HCT116 (cell line): ENCODE data around the gene FOXK2. TPM values are rescaled to one million over a fixed set of nuclear protein-coding genes. Genes with fewer than 3 reads are reported as not detected.

Experiments
- ATAC-seq: fragments of 200-7000 bp; cut with Tn5 transposase; 2 replicates; pipeline ENCODE4 v1.9.1; 2020; ENCODE audit warnings: mild to moderate bottlenecking, moderate library complexity
- BruUV-seq: library from RNA; stranded (reverse); fragments of 400-500 nt; replicated peaks from 2 replicates; lab custom pipeline; 2021; lab: Mats Ljungman, UMichigan
- CTCF ChIA-PET: fragments of 300-600 bp; sonication (Branson Sonifier 250); formaldehyde crosslinking; loops from one replicate; lab custom pipeline; 2021; ENCODE audit warnings: antibody characterized with exemption; lab: Charles Lee
- POLR2A ChIA-PET: fragments of 300-600, 350-600 bp; sonication (Branson Sonifier 250); formaldehyde crosslinking; loops from one replicate; lab custom pipeline; 2021; ENCODE audit warnings: antibody characterized with exemption; lab: Charles Lee
- RAD21 ChIA-PET, 2 experiments: fragments of 300-600 bp; sonication (Branson Sonifier 250); formaldehyde crosslinking; loops; one replicate each; lab custom pipeline; 2023; ENCODE audit warnings: low total read pairs in 2 of 2; ENCODE audit not compliant: uncharacterized antibody in 2 of 2, unreplicated experiment in 2 of 2, low non-redundant PET in 1 of 2; lab: Charles Lee
- DNase-seq: peaks from one replicate; pipeline ENCODE4 v3.0.0-alpha.2; 2010; ENCODE audit warnings: low read depth, low spot score
- H2AFZ ChIP-seq: fragments of 200-600 bp; shearing (Covaris generic), sonication (generic); 2 replicates; pipeline ENCODE4 v1.6.1; 2017; ENCODE audit warnings: low read depth, mixed run types, mixed read lengths, antibody characterized with exemption, low read length; ENCODE audit not compliant: poor library complexity, severe bottlenecking
- H3K27ac ChIP-seq: 2 replicates; pipeline ENCODE4 v1.5.1; 2012; ENCODE audit warnings: low read depth, low read length
- H3K27me3 ChIP-seq: fragments of 200-600 bp; sonication (generic); 2 replicates; pipeline ENCODE4 v1.6.1; 2016; ENCODE audit warnings: mixed run types, low read length, mixed read lengths; ENCODE audit not compliant: insufficient read depth
- H3K36me3 ChIP-seq, 2 experiments: fragments of 200-500 bp in 1 of 2; fragments of 200-600 bp in 1 of 2; sonication (Bioruptor generic) in 1 of 2; sonication (generic) in 1 of 2; 2 replicates each; pipeline versions ENCODE4 v1.5.1 to v1.6.1; 2014 to 2016; ENCODE audit warnings: low read length in 2 of 2, inconsistent platforms in 1 of 2, mixed read lengths in 1 of 2, mixed run types in 1 of 2; ENCODE audit not compliant: insufficient read depth in 2 of 2, control insufficient read depth in 1 of 2
- H3K4me1 ChIP-seq, 2 experiments: fragments of 200-600 bp in 1 of 2; sonication (generic) in 1 of 2; 2 replicates each; pipeline versions ENCODE4 v1.5.1 to v1.6.1; 2012 to 2017; ENCODE audit warnings: low read length in 2 of 2, inconsistent platforms in 1 of 2, mild to moderate bottlenecking in 1 of 2, mixed read lengths in 1 of 2, mixed run types in 1 of 2, moderate library complexity in 1 of 2; ENCODE audit not compliant: insufficient read depth in 2 of 2, control insufficient read depth in 1 of 2
- H3K4me2 ChIP-seq: fragments of 200-600 bp; sonication (generic); 2 replicates; pipeline ENCODE4 v1.6.1; 2017; ENCODE audit warnings: mixed run types, low read length, mixed read lengths
- H3K4me3 ChIP-seq, 2 experiments: fragments of 200-600 bp in 1 of 2; sonication (generic) in 1 of 2; replicated peaks in 1 of 2; 2 replicates each; pipeline ENCODE4 v1.5.1; 2011 to 2016; ENCODE audit warnings: low read length in 2 of 2, control low read depth in 1 of 2, low read depth in 1 of 2, mild to moderate bottlenecking in 1 of 2, mixed read lengths in 1 of 2, mixed run types in 1 of 2
- H3K79me2 ChIP-seq: fragments of 200-600 bp; sonication (generic); 2 replicates; pipeline ENCODE4 v1.6.1; 2017; ENCODE audit warnings: mild to moderate bottlenecking, mixed run types, low read length, moderate library complexity, mixed read lengths; ENCODE audit not compliant: insufficient read depth
- H3K9ac ChIP-seq: fragments of 200-600 bp; sonication (generic); 2 replicates; pipeline ENCODE4 v1.6.1; 2016; ENCODE audit warnings: low read length, mixed read lengths
- H3K9me2 ChIP-seq: fragments of 200-600 bp; sonication (generic), shearing (Covaris generic); 2 replicates; pipeline ENCODE4 v1.6.1; 2017; ENCODE audit warnings: mixed run types, mild to moderate bottlenecking, moderate library complexity; ENCODE audit not compliant: insufficient read depth
- H3K9me3 ChIP-seq, 2 experiments: fragments of 200-500 bp in 1 of 2; fragments of 200-600 bp in 1 of 2; sonication (Bioruptor generic) in 1 of 2; sonication (generic) in 1 of 2; 2 replicates each; pipeline ENCODE4 v1.6.1; 2014 to 2017; ENCODE audit warnings: low read length in 2 of 2, mixed read lengths in 2 of 2, inconsistent platforms in 1 of 2, low read depth in 1 of 2, mild to moderate bottlenecking in 1 of 2, mixed run types in 1 of 2, moderate library complexity in 1 of 2; ENCODE audit not compliant: control insufficient read depth in 1 of 2, insufficient read depth in 1 of 2
- H4K20me1 ChIP-seq: fragments of 200-600 bp; sonication (generic), shearing (Covaris generic); 2 replicates; pipeline ENCODE4 v1.6.1; 2017; ENCODE audit warnings: mixed run types, mild to moderate bottlenecking, moderate library complexity; ENCODE audit not compliant: insufficient read depth
- SIN3A ChIP-seq: IDR thresholded peaks from 2 replicates; pipeline ENCODE4 v1.6.1; 2012; ENCODE audit warnings: low read depth
- TCF7L2 ChIP-seq: IDR thresholded peaks from 2 replicates; pipeline ENCODE4 v1.7.0; 2011; ENCODE audit warnings: borderline replicate concordance, inconsistent platforms; ENCODE audit not compliant: insufficient read depth, insufficient read length; ENCODE audit errors: extremely low read depth
- intact Hi-C: fragments of 100-400 bp; cut with micrococcal nuclease; formaldehyde crosslinking; loops from 2 replicates; pipeline ENCODE4 v1.10.0; 2022
- total RNA-seq: library from RNA; stranded (reverse); gene quantifications from one replicate; pipeline ENCODE4 v1.2.1, GENCODE V29; 2021; ENCODE audit not compliant: unreplicated experiment
- TF ChIP-seq, protein P1 (sequence below), 3 experiments: fragments of 200-600 bp in 1 of 3; sonication (generic) in 1 of 3; IDR thresholded peaks in 2 of 3; conservative IDR thresholded peaks in 1 of 3; 2 replicates each; pipeline ENCODE4 v1.5.1; 2012 to 2017; ENCODE audit warnings: low read depth in 2 of 3, low read length in 2 of 3, antibody characterized with exemption in 1 of 3, borderline replicate concordance in 1 of 3, control low read depth in 1 of 3, mild to moderate bottlenecking in 1 of 3, mixed read lengths in 1 of 3, mixed run types in 1 of 3, moderate library complexity in 1 of 3; ENCODE audit not compliant: insufficient read depth in 1 of 3

FOXK2 gene
- total RNA-seq, 1 experiment from 2014 or later = 122 TPM

DNA sequence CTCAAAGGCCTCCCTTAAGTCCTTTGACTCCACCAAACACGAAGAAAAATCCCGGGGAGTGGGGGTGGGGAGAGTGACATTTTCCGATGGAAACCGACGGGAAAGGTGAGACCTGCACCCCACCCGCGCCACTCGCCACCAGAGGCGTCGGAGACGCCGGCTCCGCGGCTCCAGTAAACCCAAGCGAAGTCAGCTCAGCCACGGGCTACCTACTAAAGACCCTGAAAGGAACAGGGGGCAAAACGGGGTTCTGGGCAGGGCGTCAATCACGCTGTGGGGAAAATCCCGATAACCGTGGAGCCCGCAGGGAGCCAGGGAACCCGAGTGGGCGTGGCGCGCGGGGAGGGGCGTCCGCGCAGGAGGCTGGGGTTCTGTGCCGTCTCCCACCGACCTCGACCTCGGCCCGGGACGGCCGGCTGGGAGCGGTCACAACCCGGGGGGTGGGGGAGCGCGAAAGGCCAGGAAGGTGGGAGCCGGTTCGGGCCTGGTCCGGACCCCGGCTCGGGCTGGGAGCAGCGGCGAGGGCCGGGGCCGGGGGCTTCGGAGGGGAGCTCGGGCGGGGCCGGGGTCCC lies 128.1 kb downstream of the FOXK2 start:
- peaks cover 56% of the 10 kb centered on the region for H3K79me2 ChIP-seq
- RAD21 ChIA-PET = interaction anchor here (0.7 kb wide), 2 partner anchors 107 to 733 kb away, joined by 3 to 4 read pairs; no protein-coding TSS in a partner anchor

More for the DNA sequence above, 128.1 kb downstream of the FOXK2 start:
- ChIA-PET POLR2A (no interaction called here), CTCF (no interaction called here)
- H4K20me1 ChIP-seq = peaks cover 24% of the 10 kb centered on the region; the same call in 1 of the 2 replicates
- H3K4me2 ChIP-seq = peak overlapping the region; percentile 94
- H3K36me3 ChIP-seq = peaks cover 17 to 20% of the 10 kb centered on the region in 2 experiments
- TF ChIP-seq SIN3A = no peak
- TF ChIP-seq, protein P1, sequence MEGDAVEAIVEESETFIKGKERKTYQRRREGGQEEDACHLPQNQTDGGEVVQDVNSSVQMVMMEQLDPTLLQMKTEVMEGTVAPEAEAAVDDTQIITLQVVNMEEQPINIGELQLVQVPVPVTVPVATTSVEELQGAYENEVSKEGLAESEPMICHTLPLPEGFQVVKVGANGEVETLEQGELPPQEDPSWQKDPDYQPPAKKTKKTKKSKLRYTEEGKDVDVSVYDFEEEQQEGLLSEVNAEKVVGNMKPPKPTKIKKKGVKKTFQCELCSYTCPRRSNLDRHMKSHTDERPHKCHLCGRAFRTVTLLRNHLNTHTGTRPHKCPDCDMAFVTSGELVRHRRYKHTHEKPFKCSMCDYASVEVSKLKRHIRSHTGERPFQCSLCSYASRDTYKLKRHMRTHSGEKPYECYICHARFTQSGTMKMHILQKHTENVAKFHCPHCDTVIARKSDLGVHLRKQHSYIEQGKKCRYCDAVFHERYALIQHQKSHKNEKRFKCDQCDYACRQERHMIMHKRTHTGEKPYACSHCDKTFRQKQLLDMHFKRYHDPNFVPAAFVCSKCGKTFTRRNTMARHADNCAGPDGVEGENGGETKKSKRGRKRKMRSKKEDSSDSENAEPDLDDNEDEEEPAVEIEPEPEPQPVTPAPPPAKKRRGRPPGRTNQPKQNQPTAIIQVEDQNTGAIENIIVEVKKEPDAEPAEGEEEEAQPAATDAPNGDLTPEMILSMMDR (IDR thresholded peaks at IDR 0.05 in 2 of 3, conservative IDR thresholded peaks at IDR 0.05 in 1 of 3; ENCODE audit: borderline replicate concordance in 1 of 3, insufficient read depth in 1 of 3, low read depth in 2 of 3, low read length in 2 of 3) = peak in 2 of 3 experiments; percentile 26 to 36; a peak in 3 of 6 replicates
- no peak for TF ChIP-seq TCF7L2
- peaks cover 11 to 27% of the 10 kb centered on the region in 2 experiments for H3K4me1 ChIP-seq
- peak overlapping the region; percentile 86 for H3K27ac ChIP-seq
- DNase-seq (no peak), ATAC-seq (peak; percentile 45)
- peak overlapping the region; percentile 98 for H3K9ac ChIP-seq
- intact Hi-C loops = loop anchor here (2.0 kb wide), 1 partner anchor 105 kb away; the partner anchor contains the start of gene TBCD
- H3K9me2 ChIP-seq = no peaks in the 10 kb centered on the region
- H3K9me3 ChIP-seq = no peaks in the 10 kb centered on the region
- H3K27me3 ChIP-seq = no peaks in the 10 kb centered on the region
- BruUV-seq = no TSS peak
- no peak overlapping the region for H2AFZ ChIP-seq
- H3K4me3 ChIP-seq = peak overlapping the region; percentile 91 to 100
